Activated T-helper 2 cell treated with anti-CD3 and anti-CD28 coated beads, Interferon-gamma antibody, Interleukin-2, Interleukin-4, amounts not matched to agents 10 μg/mL and 5 μg/mL and 100 μg/mL, durations not matched to agents 14 hours and 24 hours and 36 hours (primary cell): ENCODE data around the gene ABCB6. TPM values are rescaled to one million over a fixed set of nuclear protein-coding genes. Genes with fewer than 3 reads are reported as not detected.

Source experiments
- DNase-seq: peaks from one replicate; pipeline ENCODE4 v3.0.0; 2021; ENCODE audit warnings: low spot score
- H3K27ac Mint-ChIP-seq: one replicate; pipeline ENCODE4 v1.8.0; 2021; ENCODE audit warnings: mixed read lengths
- H3K27me3 Mint-ChIP-seq: one replicate; pipeline ENCODE4 v1.8.0; 2021; ENCODE audit warnings: low read depth, mixed read lengths
- H3K36me3 Mint-ChIP-seq: one replicate; pipeline ENCODE4 v1.8.0; 2021; ENCODE audit warnings: low read depth, mixed read lengths
- H3K4me1 Mint-ChIP-seq: one replicate; pipeline ENCODE4 v1.8.0; 2021; ENCODE audit warnings: low read depth, mixed read lengths
- H3K4me3 Mint-ChIP-seq: one replicate; pipeline ENCODE4 v1.8.0; 2021; ENCODE audit warnings: low read depth, mild to moderate bottlenecking, moderate library complexity, mixed read lengths
- H3K9me3 Mint-ChIP-seq: one replicate; pipeline ENCODE4 v1.8.0; 2021; ENCODE audit warnings: mixed read lengths
- intact Hi-C: fragments of 100-400 bp; cut with micrococcal nuclease; formaldehyde crosslinking; loops from one replicate; pipeline ENCODE4 v1.15.1; 2023
- total RNA-seq: library from RNA; stranded (reverse); gene quantifications from 2 replicates; pipeline ENCODE4 v1.2.3, GENCODE V29; 2022

ABCB6 gene
- total RNA-seq, 1 donor from 2014 or later = 22.1 TPM

GRCh38 chr2:219184121-219184520, 34.6 kb downstream of the ABCB6 start:
- no peak overlapping the region for H3K4me3 Mint-ChIP-seq
- no peak for DNase-seq
- no peaks in the 10 kb centered on the region for H3K9me3 Mint-ChIP-seq
- H3K36me3 Mint-ChIP-seq = peaks cover 51% of the 10 kb centered on the region
- peaks cover 16% of the 10 kb centered on the region for H3K4me1 Mint-ChIP-seq
- no peaks in the 10 kb centered on the region for H3K27me3 Mint-ChIP-seq
- H3K27ac Mint-ChIP-seq = no peak overlapping the region
- intact Hi-C loops = no loop called here

- H3K27ac Mint-ChIP-seq = no peak overlapping the region
- H3K4me1 Mint-ChIP-seq = peaks cover 20% of the 10 kb centered on the region
- intact Hi-C loops = no loop called here
- H3K4me3 Mint-ChIP-seq = no peak overlapping the region
- no peak for DNase-seq
- H3K9me3 Mint-ChIP-seq = no peaks in the 10 kb centered on the region
- H3K27me3 Mint-ChIP-seq = no peaks in the 10 kb centered on the region
- H3K36me3 Mint-ChIP-seq = peaks cover 51% of the 10 kb centered on the region
Observed at GRCh38 chr2:219183151-219183772, 35.5 kb downstream of the ABCB6 start.

GRCh38 chr2:219182331-219183150, 36.2 kb downstream of the ABCB6 start:
- DNase-seq = no peak
- Mint-ChIP-seq H3K27ac (no peak overlapping the region), H3K27me3 (no peaks in the 10 kb centered on the region), H3K4me1 (peaks cover 22% of the 10 kb centered on the region), H3K9me3 (no peaks in the 10 kb centered on the region), H3K4me3 (no peak overlapping the region), H3K36me3 (peaks cover 51% of the 10 kb centered on the region)
- intact Hi-C loops = no loop called here

GRCh38 chr2:219181531-219181930, 37.2 kb downstream of the ABCB6 start:
- intact Hi-C loops = no loop called here
- no peak for DNase-seq
- Mint-ChIP-seq H3K9me3 (no peaks in the 10 kb centered on the region), H3K4me3 (no peak overlapping the region), H3K4me1 (peaks cover 24% of the 10 kb centered on the region), H3K27ac (no peak overlapping the region), H3K27me3 (no peaks in the 10 kb centered on the region), H3K36me3 (peaks cover 46% of the 10 kb centered on the region)

GRCh38 chr2:219180961-219181360, 37.8 kb downstream of the ABCB6 start:
- Mint-ChIP-seq H3K27ac (no peak overlapping the region), H3K9me3 (no peaks in the 10 kb centered on the region), H3K4me3 (no peak overlapping the region), H3K27me3 (no peaks in the 10 kb centered on the region), H3K4me1 (peaks cover 26% of the 10 kb centered on the region), H3K36me3 (peaks cover 47% of the 10 kb centered on the region)
- DNase-seq = no peak
- intact Hi-C loops = no loop called here

- intact Hi-C loops = loop anchor here (5.0 to 10.0 kb wide), 3 partner anchors 365 to 783 kb away; partner anchors contain the start of genes CHPF, CTDSP1, STK11IP and TMEM198
- Mint-ChIP-seq H3K4me3 (peak overlapping the region; percentile 94), H3K36me3 (peaks cover 45% of the 10 kb centered on the region)
Observed at GRCh38 chr2:219179601-219180465, 38.9 kb downstream of the ABCB6 start.

GRCh38 chr2:219178377-219179175, 40.2 kb downstream of the ABCB6 start:
- no peaks in the 10 kb centered on the region for H3K27me3 Mint-ChIP-seq
- no peaks in the 10 kb centered on the region for H3K9me3 Mint-ChIP-seq
- DNase-seq = peak; percentile 25
- intact Hi-C loops = loop anchor here (1.0 to 10.0 kb wide), 4 partner anchors 51 to 781 kb away; partner anchors contain the start of genes ANKZF1, ATG9A, CHPF and CTDSP1
- peak overlapping the region; percentile 71 for H3K27ac Mint-ChIP-seq
- peak overlapping the region; percentile 94 for H3K4me3 Mint-ChIP-seq
- H3K36me3 Mint-ChIP-seq = peaks cover 48% of the 10 kb centered on the region
- H3K4me1 Mint-ChIP-seq = peaks cover 38% of the 10 kb centered on the region

More at GRCh38 chr2:219179601-219180465, 38.9 kb downstream of the ABCB6 start:
- Mint-ChIP-seq H3K9me3 (no peaks in the 10 kb centered on the region), H3K27me3 (no peaks in the 10 kb centered on the region), H3K27ac (peak overlapping the region; percentile 33), H3K4me1 (peaks cover 31% of the 10 kb centered on the region)
- DNase-seq = peak; percentile 7

- intact Hi-C loops = loop anchor here (1.0 to 10.0 kb wide), 11 partner anchors 17 to 780 kb away; partner anchors contain the start of genes ABCB6, ANKZF1, ATG9A and CHPF
- peak within 1 kb of the TSS; percentile 94 for H3K4me3 Mint-ChIP-seq
- H3K27ac Mint-ChIP-seq = peak within 1 kb of the TSS; percentile 98
- H3K9me3 Mint-ChIP-seq = no peaks in the 10 kb centered on the region
- no peaks in the 10 kb centered on the region for H3K27me3 Mint-ChIP-seq
- peaks cover 38% of the 10 kb centered on the region for H3K4me1 Mint-ChIP-seq
- peak; percentile 79 for DNase-seq
- peaks cover 47% of the 10 kb centered on the region for H3K36me3 Mint-ChIP-seq
Observed at GRCh38 chr2:219177552-219178376, 41.0 kb downstream of the ABCB6 start, which contains the start of gene RETREG2. Gene RETREG2 (plus strand): TSS chr2:219178275. CDS start chr2:219178353, 78 bp downstream.

GRCh38 chr2:219176818-219177551, 41.8 kb downstream of the ABCB6 start, which contains the start of gene CNPPD1:
Gene CNPPD1 (minus strand): TSS chr2:219176925. CDS start chr2:219176828, 97 bp downstream.
- H3K4me3 Mint-ChIP-seq = peak within 1 kb of the TSS; percentile 91
- intact Hi-C loops = loop anchor here (1.0 to 10.0 kb wide), 12 partner anchors 17 to 780 kb away; partner anchors contain the start of genes ABCB6, CHPF, CTDSP1 and DNAJB2
- no peaks in the 10 kb centered on the region for H3K27me3 Mint-ChIP-seq
- peaks cover 38% of the 10 kb centered on the region for H3K4me1 Mint-ChIP-seq
- peak; percentile 87 for DNase-seq
- no peaks in the 10 kb centered on the region for H3K9me3 Mint-ChIP-seq
- H3K27ac Mint-ChIP-seq = peak within 1 kb of the TSS; percentile 98
- H3K36me3 Mint-ChIP-seq = peaks cover 49% of the 10 kb centered on the region

- intact Hi-C loops = loop anchor here (1.0 to 10.0 kb wide), 8 partner anchors 43 to 779 kb away; partner anchors contain the start of genes ABCB6, CHPF, CTDSP1 and DNPEP
- Mint-ChIP-seq H3K36me3 (peaks cover 48% of the 10 kb centered on the region), H3K27me3 (no peaks in the 10 kb centered on the region), H3K27ac (peak overlapping the region; percentile 75), H3K4me1 (peaks cover 37% of the 10 kb centered on the region), H3K4me3 (peak overlapping the region; percentile 86), H3K9me3 (no peaks in the 10 kb centered on the region)
- no peak for DNase-seq
Observed at GRCh38 chr2:219175928-219176817, 42.6 kb downstream of the ABCB6 start.
